NCI-H82 treated with DMSO at 0.1 percent for 48 hours (cell line): ENCODE data around the gene ZNF506.
"Not testable (repeated sequence)": the region's sequence is repeated elsewhere in the genome, so short reads cannot be mapped to it uniquely, and the experiment has no call there.

Experiments used
- DNase-seq: peaks from one replicate; lab custom pipeline; 2025; ENCODE audit not compliant: unreplicated experiment; lab: John Stamatoyannopoulos, UW

ZNF506 gene

GRCh38 chr19:19781791-19782190 lies 39.8 kb downstream of the ZNF506 start:
- not testable (repeated sequence) for DNase-seq

DNA sequence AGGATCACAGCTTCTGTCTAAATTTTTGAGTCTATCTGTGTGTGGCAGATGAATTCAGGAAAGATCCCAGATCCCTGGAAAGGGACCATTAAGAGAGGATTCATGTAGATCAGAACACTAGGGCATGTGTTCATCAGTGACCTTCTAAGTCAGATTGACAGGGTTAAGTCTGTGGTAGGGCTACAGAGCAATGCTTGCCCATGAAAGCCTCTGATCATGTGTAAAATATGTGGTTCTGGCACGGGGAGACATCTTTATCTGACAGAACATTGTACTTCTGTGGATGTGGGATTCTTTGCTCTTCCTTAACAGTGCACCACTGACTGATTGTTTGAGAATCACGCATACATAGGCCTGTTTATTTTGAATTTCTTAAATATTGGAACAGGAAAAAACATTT lies 42.9 kb downstream of the ZNF506 start:
- DNase-seq = no peak

DNA sequence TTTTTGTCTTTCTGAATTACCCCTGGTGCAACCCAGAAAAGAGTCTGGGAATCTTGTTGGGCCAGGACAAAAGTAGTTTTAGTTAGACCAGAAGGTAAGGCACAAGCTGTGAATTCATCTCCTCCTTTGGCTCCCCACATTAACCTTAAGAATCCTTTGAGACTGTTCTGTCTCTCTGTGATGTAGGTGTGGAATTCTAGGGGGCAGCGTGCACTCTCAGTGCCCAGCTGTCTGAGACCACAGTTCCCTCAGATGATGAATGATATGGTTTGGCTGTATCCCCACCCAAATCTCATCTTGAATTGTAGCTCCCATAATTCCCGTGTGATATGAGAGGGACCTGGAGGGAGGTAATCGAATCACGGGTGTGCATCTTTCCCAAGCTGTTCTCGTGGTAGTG lies 43.9 kb downstream of the ZNF506 start:
- DNase-seq = no peak

GRCh38 chr19:19776206-19777008 lies 45.1 kb downstream of the ZNF506 start:
- DNase-seq = peak; percentile 99

DNA sequence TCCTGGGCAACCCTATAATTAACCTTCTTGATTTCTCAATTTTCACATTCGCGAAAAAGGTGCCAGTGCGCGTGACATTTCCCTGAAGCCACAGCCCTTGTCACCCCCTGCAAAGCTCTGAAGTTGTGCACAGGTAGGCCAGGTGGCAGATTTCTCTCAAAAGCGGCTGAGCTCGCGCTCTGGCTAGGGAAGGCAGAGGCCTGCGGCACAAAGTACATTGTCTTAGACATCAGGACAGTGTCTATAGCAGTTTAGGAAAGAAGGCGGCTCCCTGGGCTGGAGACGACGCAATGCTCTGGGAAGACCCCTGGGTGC lies 45.7 kb downstream of the ZNF506 start:
- DNase-seq = no peak

- DNase-seq = no peak
Observed at GRCh38 chr19:19774354-19775033, 47.1 kb downstream of the ZNF506 start.

DNA sequence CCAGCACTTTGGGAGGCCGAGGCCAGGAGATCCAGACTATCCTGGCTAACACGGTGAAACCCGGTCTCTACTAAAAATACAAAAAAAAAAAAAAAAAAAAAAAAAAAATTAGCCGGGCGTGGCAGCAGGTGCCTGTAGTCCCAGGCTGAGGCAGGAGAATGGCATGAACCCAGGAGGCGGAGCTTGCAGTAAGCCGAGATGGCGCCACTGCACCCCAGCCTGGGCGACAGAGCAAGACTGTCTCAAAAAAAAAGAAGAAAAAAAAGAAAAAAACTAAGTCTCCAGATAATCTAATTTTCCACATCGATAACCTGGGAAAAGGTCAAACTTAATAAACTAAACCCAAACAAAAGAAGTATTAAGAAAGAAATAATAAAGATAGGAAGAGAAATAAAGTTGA lies 49.6 kb downstream of the ZNF506 start:
- DNase-seq = not testable (repeated sequence)

- not testable (repeated sequence) for DNase-seq
Observed at GRCh38 chr19:19769971-19770370, 51.6 kb downstream of the ZNF506 start.

DNA sequence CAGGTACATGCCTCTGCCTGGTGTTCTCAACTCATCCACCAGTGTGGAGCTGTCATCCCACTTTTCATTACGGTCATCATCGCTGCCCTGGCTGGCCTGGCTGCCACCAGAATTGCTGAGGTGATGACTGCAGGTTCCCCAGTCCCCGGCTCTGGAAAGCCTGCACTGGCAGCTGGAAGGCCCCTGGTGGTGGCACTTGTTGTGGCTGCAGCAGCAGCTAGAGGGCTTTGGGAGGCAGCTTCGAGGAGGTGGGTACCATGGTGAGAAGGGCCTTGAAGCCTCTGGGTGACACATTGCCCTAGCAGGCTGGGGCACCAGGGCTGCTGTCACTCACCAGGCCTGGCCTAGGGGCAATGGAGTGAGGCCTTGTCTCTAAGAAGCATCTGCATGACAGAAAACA lies 63.4 kb downstream of the ZNF506 start:
- DNase-seq = no peak

DNA sequence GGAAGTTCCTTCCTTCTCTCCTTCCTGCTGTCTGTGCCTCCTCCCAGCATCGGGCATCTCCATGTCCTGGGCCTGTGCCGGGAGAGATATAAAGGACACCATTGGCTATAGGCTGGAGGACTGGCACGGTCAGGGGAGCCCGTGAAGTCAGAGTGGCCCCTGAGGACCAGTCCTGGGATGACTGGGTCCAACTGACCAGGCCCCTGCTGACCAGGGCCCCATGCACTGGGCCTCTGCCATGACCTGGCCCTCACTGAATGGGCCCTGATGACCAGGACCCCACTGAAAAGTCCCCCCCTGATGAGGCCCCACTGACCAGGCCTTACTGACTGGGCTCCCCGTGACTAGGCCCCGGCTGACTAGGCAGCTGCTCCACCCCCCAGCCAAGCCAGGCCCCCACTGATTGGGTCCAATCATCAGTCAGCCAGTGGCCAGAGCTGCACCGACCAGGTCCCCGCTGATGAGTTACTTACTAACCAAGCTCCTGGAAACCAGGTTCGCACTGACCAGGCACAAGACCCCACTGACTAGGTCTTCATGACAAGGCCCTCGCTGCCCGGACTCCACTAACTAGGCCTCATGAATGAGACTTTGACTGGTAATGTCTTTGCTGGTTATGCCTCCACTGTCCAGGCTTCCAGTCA lies 68.7 kb downstream of the ZNF506 start:
- DNase-seq = no peak

GRCh38 chr19:19751846-19752245 lies 69.7 kb downstream of the ZNF506 start:
- DNase-seq = no peak

GRCh38 chr19:19750842-19751790 lies 70.4 kb downstream of the ZNF506 start:
- DNase-seq = no peak

GRCh38 chr19:19749908-19750841 lies 71.4 kb downstream of the ZNF506 start:
- DNase-seq = no peak

DNA sequence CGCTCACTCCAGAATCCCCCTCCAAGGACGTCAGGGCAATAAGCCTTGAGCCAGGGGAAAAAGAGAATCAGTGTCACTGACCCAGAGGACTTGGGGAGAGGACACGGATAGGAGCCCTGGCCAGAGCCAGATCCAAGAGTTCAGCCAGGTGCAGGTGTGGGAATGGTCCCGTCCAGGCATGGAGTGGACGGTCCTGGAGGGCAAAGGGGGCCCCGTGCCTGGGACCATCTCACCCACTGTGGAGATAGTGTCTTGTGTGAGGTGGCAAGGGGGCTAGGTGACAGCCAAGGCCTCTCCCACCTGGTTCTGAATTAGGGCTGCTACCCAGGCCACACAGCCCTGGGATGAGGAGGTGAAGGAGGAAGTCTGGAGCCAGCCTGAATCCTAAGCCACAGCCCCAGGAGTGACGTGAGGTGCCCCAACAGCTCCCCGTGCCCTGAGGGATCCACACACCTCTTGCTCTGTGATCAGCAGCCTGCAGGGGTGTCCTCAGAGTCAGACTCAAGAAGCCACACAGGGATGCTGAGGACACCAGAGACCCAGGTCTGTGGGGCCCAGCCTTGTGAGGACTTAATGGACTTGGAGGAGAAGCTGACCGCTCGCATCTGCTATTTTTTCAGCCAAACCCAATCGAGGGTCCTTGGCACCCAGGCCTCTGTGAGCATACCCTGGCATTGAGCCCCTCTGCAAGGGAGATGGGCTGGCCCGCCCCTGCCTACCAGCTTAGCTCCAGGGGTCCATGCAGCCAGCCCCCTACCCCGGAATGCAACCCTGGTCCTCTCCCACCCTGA lies 72.2 kb downstream of the ZNF506 start:
- no peak for DNase-seq

GRCh38 chr19:19748249-19748938 lies 73.2 kb downstream of the ZNF506 start:
- no peak for DNase-seq

- no peak for DNase-seq
Observed at GRCh38 chr19:19747357-19748220, 74.0 kb downstream of the ZNF506 start.

DNA sequence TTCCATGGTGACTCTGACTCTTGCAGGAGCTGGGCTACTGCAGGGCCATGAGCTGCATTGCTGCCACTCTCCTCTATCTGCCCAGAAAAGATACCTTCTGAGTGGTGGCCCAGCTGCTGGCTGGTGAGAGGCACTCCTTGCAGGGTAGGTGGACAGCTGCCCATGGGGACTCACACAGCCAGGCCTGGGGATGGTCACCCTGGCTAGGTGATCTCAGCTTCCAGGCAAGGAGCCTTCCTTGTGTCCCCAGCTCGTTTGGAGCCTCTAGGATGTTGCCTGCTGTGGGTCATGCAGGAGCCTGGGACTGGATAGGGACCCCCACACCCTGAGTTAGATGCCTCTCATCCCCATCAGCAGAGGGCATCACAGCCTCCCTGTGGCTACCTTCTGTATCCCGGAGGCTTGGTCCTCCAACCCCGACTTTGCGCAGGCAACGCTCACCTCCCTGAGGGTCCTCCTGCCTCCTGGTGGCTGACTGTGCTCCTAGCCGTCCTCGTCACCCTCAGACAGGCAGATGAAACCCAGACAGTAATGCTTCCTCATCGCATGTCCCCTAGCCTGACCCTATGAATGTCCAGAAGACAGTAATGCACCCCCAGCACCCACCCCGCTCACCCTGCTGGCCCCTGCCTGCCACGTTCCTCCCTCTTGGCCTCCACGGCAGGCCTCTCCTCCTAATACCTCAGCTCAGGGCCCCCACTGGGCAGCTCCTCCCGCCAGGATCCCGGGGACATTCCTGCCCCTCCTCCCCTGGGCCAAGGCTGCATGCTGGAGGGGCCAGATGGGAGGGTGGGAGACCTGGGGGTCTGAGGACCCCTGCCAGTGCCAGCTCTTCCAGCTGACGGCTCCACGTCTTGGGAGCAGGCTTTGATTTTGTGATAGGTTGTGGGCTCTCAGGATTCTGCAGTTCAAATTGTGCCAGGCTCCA lies 75.0 kb downstream of the ZNF506 start:
- no peak for DNase-seq
